Stimulated activated CD4-positive, alpha-beta T cell treated with anti-CD3 and anti-CD28 coated beads, TNF-alpha, amount 100 ng/mL, for 1 hour (primary cell): ENCODE results near the gene PTPRN2.
A peak's percentile ranks its signal among the peaks of the same experiment; 100 is the strongest.

Source experiments
- DNase-seq, 3 donors: peaks; one replicate each; pipeline ENCODE4 v3.0.0-alpha.2; 2020; ENCODE audit warnings: low read depth in 3 of 3, low spot score in 1 of 3

Gene PTPRN2

DNA sequence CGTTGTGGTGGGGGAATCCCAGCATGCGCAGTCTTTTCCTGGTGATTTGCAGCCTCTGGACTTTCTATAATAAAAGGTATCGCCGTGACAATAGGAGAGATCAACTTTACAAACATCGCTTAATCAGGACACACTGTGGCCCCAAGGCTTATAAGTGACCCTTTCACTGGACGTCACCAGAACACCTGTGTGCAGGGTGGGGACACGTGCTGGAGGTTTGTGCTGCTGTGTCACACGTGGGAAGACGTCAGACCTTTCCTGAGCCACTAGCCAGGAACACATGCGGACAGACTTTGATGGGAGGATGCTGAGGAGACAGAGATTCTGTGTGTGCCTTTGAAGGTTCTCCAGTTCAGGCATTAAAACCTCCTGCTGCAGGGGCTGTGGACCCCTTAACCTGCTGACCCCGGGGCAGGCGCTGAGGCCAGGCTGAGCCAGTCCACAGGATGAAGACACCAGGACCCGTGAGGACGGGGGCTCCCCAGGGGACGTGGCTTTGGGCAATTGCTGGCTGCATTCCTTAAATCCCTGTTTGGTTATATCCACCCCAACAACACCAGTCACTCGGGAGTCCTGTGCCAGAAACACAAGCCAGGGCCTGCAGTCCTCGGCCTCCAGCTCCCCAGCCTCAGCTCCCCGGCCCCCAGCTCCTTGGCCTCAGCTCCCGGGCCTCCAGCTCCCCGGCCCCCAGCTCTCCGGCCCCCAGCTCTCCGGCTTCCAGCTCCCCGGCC, 183.4 kb downstream of the PTPRN2 start:
- no peak for DNase-seq

DNA sequence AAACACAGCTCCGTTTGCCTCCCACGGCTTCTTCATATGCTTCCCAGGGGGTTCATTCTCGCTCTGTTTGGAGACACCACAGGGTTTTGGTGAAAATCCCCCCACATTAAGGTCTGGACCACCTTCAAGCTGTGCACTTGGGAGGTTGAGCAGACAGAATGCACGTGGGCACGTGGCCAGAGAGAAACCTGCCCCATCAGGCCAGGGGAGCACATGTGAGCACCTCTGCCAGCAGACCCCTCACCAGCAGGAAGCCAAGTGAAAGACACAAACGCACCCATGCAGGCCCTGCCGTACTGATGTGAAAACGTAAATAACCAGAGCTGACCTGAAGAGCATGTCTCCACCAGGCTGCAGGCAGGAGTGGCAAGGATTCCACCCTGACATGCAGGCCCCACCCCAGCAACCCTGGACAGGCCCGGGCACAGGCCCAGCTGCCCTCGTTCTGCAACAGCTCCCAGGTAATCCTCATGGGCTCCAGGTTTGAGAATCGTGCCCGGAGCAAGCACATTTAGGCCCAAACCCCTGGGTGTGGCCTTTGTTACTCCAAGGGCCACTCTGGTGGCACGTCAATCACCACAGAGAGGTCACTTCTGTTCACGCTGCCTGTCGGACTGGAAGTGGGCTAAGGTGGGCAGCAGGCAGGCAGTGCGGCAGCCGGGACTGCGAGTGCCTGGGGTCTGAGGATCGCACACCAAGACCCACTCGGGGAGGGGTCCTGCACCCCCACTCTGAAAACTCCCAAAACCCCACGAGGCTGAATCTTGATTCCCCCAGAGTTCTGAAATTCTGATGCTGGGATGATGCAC, 184.4 kb downstream of the PTPRN2 start:
- no peak for DNase-seq

DNA sequence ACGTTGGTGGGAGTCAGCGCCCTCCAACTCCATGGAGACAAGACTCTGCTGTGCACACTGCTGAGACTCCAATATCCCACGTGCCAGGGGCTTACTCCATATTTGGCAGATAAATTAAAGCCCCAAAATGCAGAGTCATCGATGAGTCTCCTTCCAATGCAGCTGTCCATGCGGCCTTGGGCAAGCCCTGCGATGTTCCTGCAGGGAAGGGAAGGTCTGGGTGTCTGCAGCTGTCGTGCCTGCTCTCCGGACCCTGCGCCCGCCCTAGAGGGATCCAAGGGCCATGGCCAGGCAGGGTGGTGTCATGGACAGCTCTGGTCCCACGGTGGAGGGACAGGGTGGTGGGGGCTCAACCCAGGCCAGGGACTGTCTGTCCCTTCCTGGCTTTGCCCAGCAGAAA, 185.2 kb downstream of the PTPRN2 start:
- DNase-seq, result no peak

DNA sequence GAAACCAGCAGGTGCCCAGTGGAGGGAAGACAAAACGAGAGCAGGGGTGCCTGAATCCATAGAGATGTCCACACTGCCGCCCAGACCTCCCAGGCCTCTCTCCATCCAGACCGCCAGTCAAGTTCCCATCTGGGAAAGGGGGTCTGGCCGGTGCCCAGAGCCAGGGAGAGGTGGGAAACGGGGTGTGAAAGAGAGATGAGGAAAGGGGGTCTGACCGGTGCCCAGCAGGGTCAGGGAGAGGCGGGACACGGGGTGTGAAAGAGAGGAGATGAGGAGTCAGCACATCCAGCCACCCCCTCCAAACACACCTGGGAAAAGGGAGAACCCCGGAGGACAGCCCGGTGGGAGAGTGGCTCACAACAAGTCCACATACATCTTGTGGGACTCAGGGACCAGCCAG, 185.8 kb downstream of the PTPRN2 start:
- no peak for DNase-seq

DNA sequence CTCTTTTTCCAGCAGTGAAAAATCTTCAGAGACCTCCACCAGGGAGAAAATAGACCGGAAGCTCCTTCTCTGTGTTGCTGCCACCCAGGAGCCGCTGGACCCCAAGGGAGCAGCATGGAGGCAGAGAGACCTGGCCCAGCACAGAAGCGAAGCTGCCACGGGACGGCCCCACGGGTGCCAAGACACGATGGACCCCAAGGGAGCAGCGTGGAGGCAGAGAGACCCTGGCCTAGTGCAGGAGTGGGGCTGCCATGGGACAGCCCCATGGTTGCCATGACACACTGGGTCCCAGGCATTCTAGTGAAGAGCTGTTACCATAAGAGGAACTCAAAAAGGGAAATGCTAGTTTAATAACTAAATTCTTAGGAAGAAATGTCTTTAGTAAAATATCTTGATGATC, 186.3 kb downstream of the PTPRN2 start:
- DNase-seq, result no peak

DNA sequence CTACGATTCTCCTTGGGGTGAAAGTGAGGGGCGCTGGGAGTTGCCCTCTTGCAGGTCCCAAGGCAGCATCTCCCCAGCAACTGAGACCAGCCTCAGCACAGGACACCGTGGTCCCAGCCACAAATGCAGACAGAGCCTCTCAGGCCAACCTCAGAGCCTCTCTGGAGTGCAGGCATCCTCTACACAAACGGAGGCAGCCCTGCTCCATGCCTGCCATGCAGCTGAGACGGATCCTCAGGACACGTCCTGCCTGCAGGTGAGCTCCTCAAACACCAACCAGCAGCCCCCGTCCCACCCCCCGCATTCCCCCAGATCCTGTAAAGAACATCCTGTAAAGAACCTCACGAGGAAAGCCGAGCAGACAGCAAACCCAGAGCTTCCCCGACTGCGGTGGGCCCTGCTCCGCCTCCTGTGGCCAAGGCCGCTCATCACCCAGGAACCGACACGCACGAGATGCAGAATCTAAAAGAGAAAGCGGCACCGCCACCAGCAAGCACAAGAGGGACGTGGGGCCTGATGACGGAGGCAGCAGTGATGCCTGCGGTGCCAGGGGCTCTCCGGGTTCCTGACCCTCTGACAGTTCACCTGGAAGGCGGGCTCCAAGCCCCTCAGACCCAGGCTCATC, 186.9 kb downstream of the PTPRN2 start:
- no peak for DNase-seq

DNA sequence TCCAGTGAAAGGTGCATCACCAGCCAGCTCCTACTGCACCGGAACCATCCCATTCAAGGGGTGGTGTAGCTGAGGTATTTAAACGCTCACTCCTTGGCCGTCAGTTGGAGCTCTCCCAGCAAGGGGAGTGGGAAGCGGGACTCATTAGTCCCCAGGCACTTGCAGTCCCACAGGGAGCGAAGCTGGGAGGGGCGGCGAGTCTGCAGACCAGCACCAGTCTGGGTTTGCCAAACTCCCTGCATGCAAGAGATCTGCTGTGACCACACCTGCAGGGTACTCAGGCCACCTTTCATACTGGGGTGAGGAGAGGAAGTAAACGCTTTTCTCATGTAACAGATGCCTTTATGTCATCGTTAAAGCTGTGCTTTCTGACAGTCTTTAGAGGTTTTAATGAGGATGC, 187.9 kb downstream of the PTPRN2 start:
- no peak for DNase-seq

DNA sequence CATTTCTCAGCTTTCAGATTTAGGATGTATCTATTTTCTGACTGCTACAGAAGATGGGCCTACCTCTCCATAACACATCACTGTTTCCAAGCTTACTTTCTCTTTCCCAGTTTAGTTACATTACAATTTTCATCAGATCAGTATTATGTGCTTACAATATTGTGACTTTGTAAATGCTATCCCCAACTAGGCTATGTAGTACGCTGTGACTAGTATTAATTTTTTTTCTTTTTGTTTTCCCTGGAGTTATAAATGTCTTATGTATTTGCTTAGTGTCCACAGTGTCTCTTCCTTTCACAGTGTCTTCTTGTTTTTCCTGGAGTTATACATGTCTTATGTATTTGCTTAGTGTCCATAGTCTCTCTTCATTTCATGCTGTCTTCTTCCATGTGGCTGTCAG, 188.9 kb downstream of the PTPRN2 start:
- DNase-seq, result no peak

DNA sequence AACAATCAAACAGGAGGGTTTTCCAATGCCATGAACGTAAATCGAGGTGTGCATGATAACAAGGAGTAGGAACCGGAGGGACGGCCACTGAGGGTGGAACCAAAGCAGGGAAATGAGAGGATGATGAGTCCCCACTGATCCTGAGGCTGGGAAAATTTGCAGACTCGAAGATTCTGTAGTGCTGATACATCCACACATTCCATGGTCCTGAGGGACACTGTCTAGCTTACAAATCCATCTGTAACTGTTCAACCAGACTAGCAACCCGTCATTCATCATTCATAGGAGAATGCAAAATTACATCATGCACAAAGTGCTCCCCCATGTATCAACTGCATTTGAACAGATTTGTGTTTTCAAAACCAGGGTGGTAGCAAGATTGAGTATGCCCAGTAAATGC, 189.7 kb downstream of the PTPRN2 start:
- DNase-seq, result no peak

DNA sequence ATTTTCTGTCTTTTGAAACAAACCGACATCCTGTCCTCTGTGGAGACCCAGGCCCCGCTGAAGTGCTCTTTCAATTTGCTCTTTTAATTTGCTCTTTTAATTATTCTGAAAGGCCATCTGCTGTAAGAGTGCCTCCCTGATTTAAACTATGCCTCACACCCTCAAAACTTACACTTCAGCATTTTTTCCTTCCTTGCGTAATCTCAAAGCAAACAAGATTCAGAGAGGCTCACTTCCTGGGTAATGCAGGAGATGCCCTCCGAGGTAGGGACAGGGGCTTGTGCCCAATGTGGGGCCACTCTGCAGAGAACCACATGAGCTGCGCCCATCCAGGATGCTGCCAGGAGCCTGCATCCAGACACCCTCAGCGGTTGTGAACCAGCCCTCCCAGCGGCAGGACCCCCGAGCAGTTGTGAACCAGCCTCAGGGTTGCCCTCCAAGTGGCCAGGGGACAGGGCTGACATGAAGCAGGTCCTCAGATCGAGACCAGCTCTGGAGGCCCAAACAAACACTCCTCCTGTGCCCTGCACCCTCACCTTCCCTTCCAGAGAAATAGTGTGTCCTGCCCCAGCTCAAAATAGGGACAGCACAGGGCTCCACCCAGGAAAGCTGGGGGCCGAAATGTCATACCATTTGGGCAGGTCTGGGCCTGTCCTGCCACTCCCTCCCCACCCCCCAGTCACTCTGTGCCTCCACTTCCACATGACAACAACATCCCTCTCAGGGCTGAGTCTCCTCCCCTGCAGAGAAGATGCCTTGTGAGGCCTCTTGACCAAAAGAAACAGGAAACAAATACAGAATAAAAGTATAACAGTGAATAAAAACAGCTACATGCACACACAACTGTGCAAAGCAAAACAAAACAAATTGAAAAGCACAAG, 190.4 kb downstream of the PTPRN2 start:
- DNase-seq, result no peak

DNA sequence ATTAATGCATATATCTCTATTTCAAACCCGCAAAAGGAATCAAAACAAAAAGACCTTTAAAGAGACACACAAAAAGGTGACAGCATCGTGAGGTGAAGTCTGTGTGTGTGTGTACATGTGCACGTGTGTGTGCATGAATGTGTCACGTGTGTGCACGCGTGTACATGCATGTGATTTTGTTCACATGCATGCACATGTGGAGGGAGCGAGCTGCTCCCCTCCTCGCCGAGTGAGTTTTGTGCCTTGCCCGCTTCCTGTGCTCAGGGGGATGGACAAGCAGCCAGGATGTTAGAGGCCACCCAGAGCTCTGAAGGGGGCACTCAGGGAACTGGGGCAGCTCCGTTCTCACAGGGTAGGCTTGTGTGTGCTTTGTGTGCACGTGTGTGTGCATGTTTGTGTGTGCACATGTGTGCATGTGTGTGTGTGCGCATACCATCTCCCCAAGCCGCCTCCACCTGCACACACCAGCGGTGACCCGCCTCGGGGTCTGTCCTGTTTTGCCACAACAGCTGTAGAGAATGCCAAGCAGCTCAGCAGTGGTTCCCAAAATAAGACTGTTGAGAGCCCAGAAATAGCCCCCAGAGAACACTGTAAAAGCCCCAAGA, 191.2 kb downstream of the PTPRN2 start:
- no peak for DNase-seq

DNA sequence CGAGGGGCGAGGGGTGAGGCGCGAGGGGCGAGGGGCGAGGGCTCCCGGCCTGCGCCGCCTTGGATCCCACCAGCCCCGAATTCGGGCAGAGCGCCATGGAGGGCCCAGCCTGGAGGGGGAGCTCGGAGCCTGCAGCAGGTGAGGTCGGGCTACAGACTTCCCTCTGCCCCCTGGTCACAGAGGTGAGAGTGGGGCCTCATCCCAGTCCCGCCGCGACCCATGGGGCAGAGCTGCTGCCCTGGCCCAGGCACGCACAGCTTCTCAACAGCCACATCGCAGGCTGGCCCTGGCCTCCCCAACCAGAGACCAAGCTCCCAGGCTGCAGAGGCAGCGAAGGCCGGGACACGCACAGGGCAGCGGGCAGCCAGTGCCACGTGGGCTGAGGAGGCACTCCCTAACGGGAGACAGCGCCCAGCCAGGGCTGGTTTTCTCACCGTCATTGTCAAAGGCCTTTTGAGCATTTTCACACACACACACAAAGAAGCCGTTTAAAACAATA, 191.8 kb downstream of the PTPRN2 start:
- no peak for DNase-seq

DNA sequence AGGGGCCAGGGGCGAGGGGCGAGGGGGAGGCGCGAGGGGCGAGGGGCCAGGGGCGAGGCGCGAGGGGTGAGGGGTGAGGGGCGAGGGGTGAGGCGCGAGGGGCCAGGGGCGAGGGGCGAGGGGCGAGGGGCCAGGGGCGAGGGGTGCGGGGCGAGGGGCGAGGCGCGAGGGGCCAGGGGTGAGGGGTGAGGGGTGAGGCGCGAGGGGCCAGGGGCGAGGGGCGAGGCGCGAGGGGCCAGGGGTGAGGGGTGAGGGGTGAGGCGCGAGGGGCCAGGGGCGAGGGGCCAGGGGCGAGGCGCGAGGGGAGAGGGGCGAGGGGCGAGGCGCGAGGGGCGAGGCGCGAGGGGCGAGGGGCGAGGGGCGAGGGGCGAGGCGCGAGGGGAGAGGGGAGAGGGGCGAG, 192.3 kb downstream of the PTPRN2 start:
- no peak for DNase-seq

DNA sequence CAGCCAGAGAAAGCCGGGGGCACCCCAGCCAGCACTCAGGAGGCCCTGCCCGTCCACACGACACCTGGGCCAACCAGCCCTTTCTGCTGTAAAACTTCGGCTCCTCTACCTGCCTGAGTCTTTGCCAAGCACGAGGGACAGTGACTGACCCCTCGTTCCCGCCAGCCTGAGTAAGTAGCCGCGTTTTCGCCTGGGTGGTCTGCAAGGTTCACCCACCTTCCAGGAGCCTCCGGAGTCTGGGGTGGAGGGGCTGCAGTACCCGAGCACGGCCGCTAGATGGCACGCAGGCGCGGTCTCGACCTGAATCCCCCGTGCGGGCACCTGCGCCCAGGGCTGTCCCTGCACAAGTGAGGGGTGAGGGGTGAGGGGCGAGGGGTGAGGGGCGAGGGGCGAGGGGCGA, 192.7 kb downstream of the PTPRN2 start:
- DNase-seq, result peak in 1 of 3 donors; percentile 42

DNA sequence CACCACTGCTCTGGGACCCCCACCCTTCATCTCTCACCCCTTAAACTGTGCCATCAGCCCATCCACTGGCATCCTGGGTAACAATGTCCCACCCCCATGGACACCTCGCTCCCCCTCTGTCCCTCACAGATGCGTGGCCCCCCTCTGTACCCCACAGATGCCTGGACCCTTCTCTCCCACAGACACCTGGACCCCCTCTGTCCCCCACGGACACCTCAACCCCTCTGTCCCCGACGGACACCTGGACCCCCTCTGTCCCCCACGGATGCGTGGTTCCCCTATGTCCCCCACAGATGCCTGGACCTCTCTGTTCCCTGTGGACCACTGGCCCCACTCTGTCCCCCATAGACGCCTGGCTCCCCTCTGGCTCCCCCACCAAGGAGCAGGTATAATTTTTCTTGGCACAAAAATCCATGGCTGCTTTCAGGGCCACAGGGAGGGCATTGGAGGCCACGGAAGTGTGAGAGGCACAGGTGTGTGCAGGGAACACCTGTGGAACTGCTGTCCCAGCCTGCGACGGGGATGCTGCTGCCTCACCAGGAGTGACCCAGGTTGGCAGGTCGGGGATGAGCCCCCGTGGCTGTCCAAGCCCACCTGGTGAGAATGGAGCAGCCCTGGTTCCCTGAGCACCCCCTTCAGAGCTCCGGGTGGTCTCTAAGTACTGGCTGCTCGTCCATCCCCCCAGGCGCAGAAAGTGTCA, 193.5 kb downstream of the PTPRN2 start:
- DNase-seq, result no peak

DNA sequence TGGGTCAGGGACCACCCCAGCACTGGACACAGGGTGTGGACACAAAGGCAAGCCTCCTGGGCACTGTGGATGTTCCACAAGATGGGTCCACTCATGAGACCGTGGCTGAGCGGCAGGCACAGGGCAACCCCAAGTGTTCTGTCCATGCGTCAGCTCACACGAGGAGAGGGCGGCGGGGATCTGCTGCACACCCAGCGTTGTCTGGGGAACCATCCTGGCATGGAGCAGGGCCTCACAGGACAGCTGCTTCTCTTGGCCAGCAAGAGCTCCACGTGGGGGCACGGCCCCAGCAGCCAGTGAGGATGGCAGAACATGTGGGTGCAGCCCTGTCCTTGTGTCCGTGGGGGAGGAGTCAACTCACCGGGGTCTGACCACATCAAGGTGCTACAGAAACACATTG, 195.4 kb downstream of the PTPRN2 start:
- DNase-seq, result no peak

DNA sequence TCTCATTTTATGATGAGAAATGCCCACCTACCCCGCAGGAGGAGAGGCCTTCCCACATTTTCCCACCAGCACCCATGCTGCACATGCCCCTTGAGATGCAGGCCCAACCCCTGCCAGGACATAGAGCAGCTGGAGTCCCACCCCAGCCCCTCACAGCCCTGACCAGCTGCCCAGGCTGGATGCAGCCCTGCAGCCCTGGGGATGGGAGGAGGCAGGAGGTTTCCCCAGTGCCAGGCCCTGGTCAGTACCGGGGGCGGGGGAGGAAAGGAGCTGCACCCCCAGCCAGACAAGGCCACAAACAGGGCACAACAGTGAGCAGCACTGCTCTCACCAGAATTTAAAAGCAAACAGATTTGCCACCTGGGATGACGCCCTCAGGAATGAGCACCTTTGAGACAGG, 196.1 kb downstream of the PTPRN2 start:
- DNase-seq, result no peak

DNA sequence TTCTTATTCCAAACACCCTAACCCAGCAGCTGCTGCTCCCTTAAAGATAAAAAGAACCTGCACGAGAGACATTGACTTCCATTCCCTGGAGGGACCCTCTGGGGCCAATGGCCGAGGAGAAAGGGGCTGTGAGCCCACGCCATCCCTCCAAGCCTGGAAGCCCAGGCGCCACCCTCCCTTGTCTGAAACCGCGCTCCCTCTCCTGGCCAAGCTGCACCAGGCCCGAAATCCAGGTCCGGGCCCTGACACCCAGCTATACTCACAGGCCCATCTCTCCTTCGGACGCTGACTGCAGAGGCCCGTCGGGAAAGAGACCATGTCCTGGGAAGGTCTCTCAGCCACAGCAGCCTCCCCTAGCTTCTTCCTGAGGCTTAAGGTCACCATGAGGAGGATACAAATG, 196.5 kb downstream of the PTPRN2 start:
- no peak for DNase-seq

DNA sequence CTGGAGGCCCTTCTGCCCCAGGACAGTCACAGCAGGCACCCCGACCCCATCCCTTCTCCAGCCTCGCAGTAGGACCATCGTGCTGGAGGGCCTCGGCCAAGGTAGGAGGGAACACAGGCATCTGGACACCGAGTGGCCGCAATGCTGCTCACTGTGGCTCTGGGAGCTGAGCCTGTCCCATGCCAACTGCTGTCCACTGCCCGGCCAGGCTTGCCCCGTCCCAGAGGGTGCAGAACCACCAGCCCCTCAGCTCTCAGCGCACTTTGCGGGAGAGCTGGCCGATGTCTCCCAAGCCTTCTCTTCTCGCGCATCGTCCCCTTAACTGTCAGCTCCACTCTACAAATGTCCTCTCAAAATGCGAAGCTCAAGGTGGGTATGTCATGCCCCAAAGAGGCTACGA, 197.2 kb downstream of the PTPRN2 start:
- DNase-seq, result no peak
